ENCODE measurements around the gene ANO2.
"Not testable (repeated sequence)": the region's sequence is repeated elsewhere in the genome, so short reads cannot be mapped to it uniquely, and the experiment has no call there.

Gene ANO2

DNA sequence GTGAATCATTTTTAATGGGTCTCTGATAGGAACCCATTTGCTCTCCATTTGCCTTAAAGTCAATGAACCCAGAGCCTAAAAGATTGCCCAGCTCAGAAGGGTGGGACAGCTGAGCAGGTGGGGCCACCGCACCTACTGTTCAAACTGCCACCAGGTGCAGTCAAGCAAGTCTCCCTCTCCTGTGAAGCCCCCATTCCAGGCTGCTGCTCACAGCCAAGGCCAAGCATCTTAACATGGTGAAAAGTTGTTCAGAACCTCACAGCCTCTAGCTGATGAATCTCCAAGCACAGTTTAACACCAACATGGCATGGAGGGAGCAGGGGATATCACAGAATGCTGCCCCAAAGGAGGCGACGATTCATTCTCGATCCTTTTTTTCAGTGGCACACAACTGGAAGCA, 29.5 kb downstream of the ANO2 start:
- DNase-seq = no peak

DNA sequence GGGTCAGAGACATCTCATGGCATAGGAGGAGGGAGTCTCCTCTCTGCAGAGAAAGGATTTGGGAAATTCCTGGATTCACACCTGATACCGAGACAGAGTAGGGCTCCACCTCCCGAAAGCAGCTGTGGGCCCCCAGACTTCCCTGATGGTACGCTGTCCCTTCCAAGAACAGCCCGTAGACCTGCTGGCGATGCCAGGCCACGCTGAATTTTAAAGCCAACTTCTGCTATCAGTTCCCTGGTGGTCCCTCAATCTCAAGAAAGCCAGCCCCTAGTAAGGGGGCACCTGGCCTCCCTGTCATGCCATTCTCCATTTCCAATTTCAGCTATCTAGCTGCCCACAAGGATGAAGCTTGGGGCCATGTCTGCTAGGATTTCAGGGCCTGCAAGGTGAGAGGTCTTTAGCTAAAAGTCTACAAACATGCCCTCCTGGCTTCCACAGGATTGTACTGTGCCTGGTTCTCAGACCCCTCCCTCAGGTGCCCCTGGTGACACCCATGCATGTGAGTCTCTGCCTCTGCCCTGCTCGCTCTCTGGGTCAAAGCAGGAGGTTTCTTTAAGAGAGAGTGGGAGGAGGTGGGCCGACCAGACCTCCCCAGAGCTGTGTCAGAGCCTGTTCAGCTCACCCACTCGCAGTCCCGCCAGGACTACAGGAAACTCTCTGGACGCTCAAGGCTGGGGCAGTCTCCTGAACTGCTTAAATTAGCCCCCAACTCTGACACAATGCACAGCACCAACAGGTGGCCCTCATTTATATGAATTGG, 30.5 kb downstream of the ANO2 start:
- DNase-seq = no peak

DNA sequence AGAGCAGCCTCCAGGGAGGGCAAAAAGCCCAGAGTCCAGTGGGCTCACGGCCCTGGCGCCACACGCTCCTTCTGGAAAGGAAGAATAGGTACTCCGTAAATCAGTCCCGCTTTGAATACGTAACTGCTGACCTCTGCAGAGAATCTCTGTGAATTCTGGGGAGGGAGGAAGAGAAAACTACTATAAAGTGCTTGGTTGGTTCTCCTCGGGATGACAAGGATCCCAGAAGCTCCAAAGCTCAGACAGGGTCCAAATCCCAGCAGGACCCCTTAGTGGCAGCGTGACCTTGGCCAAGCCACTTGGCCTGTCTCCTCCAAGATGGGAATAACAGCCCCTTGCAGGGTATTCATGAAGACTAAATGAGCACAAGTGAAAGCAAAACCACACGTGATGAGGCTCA, 31.7 kb downstream of the ANO2 start:
- DNase-seq = no peak

DNA sequence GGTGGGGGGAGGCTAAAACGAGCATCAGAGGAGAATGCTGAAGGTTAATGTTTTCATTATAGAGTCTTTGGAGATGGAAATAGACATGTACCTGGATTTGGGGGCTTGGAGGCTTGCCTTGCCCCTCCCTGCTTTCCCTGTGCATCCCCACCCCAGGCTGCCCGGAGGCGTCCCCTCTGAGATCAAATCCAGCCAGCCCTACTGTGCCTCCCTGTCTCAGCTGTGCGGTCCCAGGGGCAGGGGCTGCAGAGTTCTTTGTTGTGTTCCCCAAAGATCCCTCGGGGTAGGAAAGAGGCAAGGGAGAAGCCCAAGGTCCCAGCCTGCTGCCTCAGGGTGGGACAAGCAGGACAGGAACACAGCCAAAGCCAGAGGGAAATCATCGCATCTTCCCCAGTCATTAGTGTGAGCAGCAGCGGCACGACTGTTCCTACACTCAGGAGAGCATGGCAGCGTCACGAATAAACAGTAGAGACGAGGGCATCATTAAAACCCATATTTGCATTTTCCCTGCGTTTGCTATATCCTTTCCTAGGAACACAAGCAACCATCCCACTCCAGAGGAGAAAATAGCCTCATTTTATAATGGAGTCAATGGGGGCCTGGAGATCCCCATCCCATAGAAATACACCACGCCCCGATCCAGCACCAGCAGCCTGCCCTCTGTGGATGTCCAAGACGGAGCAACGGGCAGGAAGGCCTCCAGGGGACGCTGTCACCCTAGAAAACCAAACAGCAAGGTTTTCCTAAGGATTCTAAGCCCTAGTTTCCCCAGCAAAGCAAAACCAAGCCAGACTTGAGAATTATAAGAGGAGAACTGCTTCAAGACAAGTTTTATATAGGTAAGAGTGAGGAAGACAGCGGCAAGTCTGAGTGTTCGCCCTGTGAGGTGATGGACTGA, 32.4 kb downstream of the ANO2 start:
- no peak for DNase-seq

DNA sequence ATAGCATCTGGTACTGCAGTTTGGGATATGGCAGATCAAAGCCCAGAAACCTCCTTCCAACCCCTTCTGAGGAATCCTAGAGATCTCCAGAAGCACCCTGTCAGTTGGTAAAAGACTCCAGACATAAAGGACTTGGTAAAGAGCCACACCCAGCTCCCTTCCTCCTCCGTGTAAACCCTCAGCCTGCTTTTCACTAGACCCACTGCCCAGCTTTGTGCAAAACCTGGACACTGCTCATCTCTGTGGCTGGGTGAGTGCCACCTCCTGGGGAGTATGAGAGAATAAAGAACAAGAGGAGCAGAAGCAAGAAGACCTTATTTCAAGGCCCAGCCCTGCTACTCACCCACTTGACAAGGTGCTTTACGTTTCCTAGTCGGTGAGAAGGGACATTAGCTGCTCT, 33.0 kb downstream of the ANO2 start:
- DNase-seq = no peak

DNA sequence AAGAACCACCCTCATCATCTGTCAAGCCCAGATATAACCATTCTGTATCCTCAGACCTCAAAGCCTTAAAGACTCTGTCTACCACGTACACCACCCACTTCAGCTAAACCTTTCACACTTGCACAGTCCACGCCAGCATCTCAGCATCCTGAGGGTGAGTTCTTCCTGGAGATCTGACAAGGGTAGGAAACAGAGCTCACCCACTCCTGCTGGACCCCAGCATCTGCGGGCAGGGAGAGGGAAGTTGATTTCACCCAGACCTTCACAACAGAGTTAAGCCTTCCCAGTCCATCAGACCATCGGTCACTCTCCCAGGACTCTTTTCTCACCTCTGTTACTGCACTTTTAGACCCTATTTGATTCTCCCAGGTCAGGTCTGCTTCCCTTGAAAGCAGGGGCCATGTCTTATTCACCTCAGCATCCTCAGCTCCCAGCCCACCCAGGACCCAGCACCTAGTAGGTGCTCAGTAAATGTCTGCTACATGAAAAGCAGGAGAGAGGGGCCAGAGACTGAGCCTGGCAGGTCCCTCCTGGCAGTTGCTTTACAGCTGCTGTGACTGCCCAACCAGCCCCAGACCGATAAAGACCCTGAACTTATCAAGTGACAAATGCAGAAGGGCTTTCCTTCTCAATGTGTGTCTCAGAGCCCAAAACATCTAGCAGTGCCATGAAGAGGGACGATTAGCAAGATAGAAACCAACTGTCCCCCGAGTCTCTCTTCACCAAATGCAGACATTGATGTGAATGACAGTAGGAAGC, 34.1 kb downstream of the ANO2 start:
- no peak for DNase-seq

DNA sequence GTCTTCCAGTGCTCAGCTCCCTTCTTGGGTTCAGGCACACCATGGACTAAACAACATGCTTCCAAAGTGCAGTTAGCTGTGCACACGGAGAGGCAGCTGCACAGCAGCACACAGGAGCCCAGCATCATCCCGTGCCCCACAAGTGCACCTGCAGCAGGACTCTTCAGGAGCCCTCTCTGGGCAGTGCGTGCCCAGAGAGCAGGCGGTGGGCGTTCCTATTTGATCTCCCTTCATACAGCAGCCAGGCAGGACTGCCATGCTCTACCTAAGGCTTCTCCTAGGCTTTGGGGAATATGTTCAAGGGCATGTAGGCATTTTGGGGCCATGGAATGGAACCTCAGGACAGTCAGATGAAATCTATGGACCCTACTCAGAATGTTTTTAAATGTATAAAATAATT, 35.5 kb downstream of the ANO2 start:
- DNase-seq = no peak

DNA sequence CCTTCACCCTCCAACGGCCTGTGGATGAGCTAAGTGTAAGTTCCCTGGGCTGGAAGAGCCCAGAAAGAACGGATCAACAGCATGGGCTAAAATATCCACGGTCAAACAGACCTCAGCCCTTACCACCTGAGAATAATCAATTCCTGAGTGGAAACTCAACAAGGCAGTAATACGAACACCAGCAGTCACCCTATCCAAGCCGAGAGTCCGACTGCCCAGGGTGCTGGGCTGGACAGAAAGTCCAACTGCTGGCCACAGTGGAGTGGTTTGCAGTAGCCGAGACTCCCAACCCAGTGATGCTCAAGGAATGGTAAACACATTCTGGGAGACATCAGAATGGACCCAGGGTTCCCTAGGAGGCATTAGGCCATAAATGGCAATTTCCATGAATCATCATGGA, 36.8 kb downstream of the ANO2 start:
- DNase-seq = no peak

DNA sequence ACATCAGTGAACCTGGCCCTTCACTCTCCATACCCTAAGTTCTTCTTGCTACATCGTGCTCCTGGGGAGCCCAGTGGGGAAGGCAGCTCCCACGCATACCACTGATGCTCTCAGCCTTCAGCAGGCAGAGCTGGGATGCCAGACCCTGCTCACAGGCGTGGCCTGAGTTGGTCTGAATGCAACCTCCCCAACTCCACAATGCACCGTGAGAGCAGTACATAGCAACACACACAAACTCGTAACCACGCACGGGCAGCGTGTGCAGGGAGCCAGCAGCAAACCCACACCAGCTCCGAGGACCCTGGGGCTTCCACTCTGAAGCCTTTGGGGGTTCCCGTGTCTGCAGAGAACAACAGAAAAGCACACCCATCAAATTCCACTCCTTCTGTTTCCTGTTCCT, 37.3 kb downstream of the ANO2 start:
- DNase-seq = no peak

DNA sequence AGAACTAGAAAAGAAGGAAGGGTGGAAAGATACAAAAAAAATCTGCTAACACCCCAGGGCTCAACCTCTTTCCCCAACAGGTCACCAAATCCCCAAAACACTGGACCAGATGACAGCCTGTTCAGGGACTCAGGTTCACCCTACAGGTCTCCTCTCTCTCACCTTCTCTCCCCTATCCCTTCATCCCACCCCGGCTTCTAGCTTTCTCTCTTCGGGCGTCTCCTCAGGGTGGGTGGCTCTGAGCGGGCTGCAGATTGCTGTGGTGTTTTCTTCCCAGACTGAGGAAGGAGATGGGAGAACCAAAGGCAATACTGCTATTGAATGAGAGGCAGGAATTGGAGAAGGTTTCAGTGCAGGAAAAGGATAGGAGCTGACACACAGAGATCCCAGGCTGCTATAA, 39.3 kb downstream of the ANO2 start:
- DNase-seq = no peak

DNA sequence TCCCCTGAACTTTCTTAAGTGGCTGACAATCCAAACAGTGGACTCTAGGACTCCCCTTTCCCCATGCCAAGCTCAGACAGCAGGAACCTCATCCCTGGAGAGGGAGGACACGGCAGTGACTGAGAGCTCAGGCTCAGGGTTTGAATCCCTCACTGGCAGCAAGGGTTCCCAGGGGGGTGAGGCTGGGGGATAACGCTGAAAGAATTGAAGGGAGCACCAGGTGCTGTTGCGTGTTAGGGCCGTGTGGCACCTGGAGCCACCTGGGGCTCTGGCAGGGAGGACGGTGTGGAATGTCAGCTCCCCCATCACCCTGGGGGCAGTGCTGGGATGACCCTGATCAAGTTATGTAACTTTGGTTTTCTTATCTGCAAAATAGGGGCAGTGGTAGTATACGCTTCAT, 40.1 kb downstream of the ANO2 start:
- no peak for DNase-seq

DNA sequence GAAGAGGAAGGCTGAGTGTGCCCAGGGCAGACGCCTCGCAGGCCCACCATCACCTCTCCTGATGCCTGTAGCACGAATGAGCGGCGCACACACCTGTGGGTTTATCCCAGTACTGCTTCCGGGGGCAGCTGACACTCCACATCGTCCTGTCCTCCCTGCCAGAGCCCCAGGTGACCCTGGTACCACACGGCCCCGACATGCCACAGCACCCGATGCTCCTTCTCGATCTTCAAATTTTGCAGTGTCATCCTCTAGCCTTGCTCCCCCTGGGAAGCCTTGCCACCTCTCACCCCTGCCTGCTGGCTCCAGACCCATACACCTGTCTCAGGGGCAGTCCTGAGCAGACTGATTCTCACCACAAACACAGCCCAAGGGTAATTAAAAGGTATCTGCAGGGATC, 40.6 kb downstream of the ANO2 start:
- no peak for DNase-seq

DNA sequence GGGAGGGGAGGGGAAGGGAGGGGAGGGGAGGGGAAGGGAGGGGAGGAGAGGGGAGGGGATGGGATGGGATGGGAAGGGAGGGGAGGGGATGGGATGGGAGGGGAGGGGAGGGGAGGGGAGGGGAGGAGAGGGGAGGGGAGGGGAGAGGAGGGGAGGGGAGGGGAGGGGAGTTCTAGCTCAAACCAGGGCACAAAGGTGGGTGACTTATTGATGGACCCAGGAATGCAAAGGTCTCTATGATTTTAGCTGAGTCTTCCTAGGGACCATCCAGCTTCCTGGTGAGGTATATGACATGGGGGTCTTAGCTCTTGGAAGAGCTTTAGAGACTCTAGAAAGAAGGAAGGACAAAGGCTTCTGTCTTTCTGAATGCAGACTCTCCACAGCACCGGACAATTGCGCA, 42.3 kb downstream of the ANO2 start:
- DNase-seq = no peak

DNA sequence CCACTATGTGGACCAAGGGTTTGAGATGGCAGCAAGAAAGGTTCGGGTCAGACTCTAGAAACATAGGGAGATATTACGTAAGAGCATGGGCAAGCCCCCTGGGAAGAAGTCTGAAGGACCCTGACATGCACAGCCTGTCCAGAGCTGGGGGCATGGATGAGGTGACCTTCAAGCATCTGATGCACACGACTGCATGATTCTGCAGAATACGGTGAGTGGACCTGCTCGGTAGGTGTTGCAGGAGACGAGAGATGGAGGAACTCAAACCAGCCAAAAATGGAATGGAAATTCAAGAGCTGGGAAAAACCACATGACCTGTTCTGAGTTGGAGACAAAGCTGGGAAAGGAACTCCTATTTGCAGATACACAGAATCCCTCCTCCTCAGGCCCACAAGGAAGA, 43.6 kb downstream of the ANO2 start:
- no peak for DNase-seq

DNA sequence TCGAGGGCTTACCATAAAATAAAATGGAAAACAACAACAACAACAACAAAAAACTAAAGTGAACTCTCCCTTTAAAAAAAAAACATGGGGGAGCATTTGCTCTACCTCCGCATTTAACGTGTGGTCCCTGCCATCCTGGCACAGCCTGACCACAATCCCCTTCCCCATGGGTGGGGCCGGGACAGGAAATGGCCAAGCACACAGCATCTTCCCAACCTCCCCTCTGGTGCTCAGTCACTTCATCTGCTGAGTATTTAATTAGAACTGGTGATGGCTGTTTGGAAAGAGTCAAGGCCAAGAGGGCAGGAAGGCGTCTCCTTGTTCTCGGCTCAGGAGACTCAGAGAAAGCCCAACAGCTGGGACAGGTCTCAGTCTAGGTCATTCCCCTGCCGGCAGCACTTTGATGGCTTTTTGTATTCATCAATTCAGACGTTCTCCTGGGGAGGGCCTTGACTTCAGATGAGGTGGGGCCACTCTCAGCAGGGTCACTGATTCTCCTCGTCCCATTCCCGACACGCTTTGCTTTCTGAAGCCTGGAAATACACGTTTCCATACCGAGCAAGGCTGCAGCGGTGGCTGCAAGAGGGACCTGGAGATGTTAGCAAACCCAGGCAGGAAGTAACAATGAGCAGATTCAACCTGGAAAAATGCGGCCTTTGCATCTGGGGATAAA, 44.4 kb downstream of the ANO2 start:
- no peak for DNase-seq

DNA sequence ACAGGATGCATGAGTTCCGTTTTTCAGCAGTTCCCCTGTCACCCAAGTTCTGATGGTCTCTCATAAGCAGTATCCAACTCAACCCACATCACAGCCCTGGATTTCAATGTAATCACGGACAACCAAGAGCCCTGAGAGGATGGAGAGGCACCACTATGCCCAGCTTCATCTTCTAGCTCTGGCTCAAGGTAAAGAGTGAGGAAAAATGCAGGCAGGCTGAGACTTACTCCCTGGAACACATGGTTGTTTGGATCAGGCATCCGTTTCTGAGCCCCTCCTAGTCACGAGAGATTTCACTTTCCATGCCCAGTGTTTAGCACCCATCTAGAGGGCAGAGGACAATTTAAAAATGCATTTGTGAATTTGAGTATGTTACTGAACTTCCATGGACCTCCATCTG, 45.0 kb downstream of the ANO2 start:
- no peak for DNase-seq

DNA sequence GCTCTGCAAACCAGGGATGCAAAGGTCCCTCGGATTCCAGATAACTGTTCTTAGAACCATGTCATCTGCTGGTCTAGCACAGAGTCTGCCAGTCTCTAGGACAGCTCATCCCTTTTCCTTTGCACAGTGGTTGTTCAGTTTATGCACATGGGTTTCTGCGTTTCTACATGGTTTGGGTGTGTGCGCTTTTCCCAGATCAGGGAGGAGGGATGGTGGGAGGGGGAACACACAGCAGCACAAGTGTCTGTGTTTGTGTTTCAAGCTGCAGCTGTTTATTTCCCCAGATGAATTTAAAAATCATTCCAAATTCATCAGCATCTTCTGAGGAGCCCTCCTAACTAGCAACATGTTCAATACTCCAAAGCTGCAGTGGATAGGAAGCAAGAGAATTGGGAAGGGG, 45.4 kb downstream of the ANO2 start:
- no peak for DNase-seq

DNA sequence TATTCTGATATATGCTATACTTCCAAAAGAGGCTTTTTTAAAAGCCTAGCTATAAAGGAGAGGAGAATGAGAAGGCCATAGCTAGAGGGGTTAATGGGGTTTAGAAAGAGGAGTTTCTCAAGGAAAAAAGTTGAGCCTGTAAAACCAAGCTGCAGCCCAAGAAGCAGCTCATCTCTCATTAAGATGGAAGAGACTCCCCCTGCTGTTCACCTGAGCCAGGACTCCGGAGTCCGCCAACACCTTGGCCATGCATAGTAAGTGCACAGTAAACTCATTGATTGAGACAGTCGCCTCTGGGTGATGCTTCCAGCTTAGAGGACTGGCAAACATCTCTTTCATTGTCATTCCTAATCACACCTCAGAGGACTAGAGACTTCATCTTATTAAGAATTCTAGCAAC, 46.2 kb downstream of the ANO2 start:
- no peak for DNase-seq

DNA sequence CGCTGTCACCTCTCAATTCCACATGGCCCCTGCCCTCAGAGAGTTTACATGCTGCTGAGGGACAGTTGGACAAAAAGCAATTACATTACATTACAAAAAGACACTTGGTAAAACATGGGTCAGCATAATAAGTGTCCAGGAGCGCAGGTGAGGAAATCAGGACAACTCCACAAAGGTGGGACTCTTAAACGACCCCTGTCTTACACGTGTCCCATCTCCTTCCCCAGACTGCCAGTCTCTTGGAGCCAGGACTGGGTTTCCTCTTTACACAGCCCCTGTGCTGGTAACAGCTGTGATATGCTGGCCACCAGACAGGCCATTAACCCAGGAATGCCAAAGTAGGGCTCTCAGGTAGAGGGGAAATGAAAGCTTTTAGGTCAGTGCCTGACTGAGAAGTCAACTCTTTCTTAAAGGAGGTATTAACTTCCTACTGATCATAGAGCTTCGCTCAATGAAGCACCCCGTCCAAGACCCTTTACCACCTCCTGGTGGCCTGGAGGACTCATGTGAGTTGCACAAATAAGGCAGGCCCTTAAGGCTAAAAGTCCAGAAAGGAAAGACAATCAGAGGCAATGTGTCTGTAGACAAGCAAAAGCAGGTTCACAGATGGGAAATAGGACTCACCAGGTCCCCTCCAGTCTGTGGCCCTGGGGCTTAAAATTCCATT, 55.5 kb downstream of the ANO2 start:
- DNase-seq = no peak

DNA sequence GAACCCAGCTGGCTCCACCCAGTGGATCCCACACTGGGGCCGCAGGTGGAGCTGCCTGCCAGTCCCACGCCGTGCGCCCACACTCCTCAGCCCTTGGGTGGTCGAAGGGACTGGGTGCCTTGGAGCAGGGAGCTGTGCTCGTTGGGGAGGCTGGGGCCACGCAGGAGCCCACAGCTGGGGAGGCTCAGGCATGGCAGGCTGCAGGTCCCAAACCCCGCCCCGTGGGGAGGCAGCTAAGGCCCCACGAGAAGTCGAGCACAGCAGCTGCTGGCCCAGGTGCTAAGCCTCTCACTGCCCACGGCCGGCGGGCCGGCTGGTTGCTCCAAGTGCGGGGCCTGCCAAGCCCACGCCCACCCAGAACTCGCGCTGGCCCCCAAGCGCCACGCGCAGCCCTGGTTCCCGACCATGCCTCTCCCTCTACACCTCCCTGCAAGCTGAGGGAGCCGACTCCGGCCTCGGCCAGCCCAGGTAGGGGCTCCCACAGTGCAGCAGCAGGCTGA, 56.2 kb downstream of the ANO2 start:
- no peak for DNase-seq

DNA sequence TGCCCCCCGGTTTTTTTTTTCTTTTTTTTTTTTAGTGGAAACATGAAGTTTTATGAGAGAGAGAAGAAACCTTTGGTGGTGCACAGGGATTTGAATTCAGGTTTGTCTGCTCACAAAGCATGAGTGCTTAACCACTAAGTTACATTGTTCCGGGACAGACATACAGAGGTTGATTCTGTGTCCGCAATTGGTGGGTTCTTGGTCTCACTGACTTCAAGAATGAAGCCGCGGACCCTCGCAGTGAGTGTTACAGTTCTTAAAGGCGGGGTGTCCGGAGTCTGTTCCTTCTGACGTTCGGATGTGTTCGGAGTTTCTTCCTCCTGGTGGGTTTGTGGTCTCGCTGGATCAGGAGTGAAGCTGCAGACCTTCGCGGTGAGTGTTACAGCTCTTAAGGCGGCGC, 57.2 kb downstream of the ANO2 start:
- not testable (repeated sequence) for DNase-seq

DNA sequence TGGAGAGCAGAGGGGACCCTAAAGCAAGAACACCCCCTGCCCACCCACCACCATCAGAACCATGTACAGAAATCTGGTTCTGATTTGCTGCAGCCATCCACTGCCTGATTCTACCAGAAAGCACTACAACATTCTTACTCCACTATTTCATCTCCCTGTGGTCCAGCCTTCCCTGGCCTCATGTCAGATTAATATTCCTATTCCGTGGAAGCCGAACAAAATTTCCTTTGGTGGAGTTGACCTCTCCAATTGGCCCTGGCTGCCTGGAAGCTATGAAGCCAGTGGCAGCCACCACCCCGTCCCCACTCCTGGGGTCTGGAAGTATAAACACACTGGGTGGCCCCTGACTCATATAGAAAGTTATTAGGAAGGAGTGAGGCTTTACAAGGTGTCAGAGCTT, 60.2 kb downstream of the ANO2 start:
- DNase-seq = no peak

Data from NCI-H774 (cell line).